HG03520 (cell line): ENCODE data around the gene PROX2.

Source experiments
- ATAC-seq: cut with Tn5 transposase; IDR thresholded peaks from one replicate; pipeline ENCODE4 v1.9.1; 2021; ENCODE audit warnings: mild to moderate bottlenecking, moderate library complexity; ENCODE audit not compliant: unreplicated experiment

Gene PROX2

GRCh38 chr14:74909501-74909900 lies 33.6 kb upstream of the PROX2 start:
- ATAC-seq = no peak

GRCh38 chr14:74908861-74909341 lies 33.0 kb upstream of the PROX2 start:
- ATAC-seq = no peak

GRCh38 chr14:74907744-74908143 lies 31.8 kb upstream of the PROX2 start:
- ATAC-seq = no peak

- ATAC-seq = no peak
Measured at GRCh38 chr14:74906925-74907521, 31.1 kb upstream of the PROX2 start.

GRCh38 chr14:74905595-74906142 lies 29.7 kb upstream of the PROX2 start:
- ATAC-seq = no peak

GRCh38 chr14:74904635-74905503 lies 28.9 kb upstream of the PROX2 start:
- no peak for ATAC-seq

- no peak for ATAC-seq
Measured at GRCh38 chr14:74902941-74903705, 27.2 kb upstream of the PROX2 start.

- ATAC-seq = no peak
Measured at GRCh38 chr14:74898694-74899093, 22.7 kb upstream of the PROX2 start.

GRCh38 chr14:74898083-74898482 lies 22.1 kb upstream of the PROX2 start:
- no peak for ATAC-seq

GRCh38 chr14:74897642-74898041 lies 21.7 kb upstream of the PROX2 start:
- ATAC-seq = no peak

- ATAC-seq = no peak
Measured at GRCh38 chr14:74896400-74896799, 20.5 kb upstream of the PROX2 start.

GRCh38 chr14:74893614-74894091 lies 17.7 kb upstream of the PROX2 start:
- ATAC-seq = peak; percentile 56

- ATAC-seq = no peak
Measured at GRCh38 chr14:74892745-74893144, 16.8 kb upstream of the PROX2 start.

- no peak for ATAC-seq
Measured at GRCh38 chr14:74891870-74892269, 15.9 kb upstream of the PROX2 start.

GRCh38 chr14:74890262-74890661 lies 14.3 kb upstream of the PROX2 start:
- no peak for ATAC-seq

- ATAC-seq = no peak
Measured at GRCh38 chr14:74888164-74889158, 12.5 kb upstream of the PROX2 start.

GRCh38 chr14:74886001-74886400 lies 10.1 kb upstream of the PROX2 start:
- ATAC-seq = no peak

- ATAC-seq = peak; percentile 44
Measured at GRCh38 chr14:74882103-74882920, 6.4 kb upstream of the PROX2 start.
